DMS153 (cell line): ENCODE data around the gene UTF1.

Experiments used
- DNase-seq: peaks from one replicate; lab custom pipeline; 2025; lab: John Stamatoyannopoulos, UW

Gene UTF1

GRCh38 chr10:133279326-133280226 is 49.6 kb downstream of the UTF1 start:
- no peak for DNase-seq

- DNase-seq = no peak
Measured at GRCh38 chr10:133280391-133281059, 50.5 kb downstream of the UTF1 start.

GRCh38 chr10:133281084-133281483 is 51.1 kb downstream of the UTF1 start:
- no peak for DNase-seq
